ENCODE data around the gene FXYD7. TPM values are rescaled to one million over a fixed set of nuclear protein-coding genes. Genes with fewer than 3 reads are reported as not detected.

The FXYD7 gene
- total and polyA plus RNA-seq, 2 of the 13 experiments (the other 11 are each of a cell fraction or from before 2014, with no cell fraction given): 0.55 TPM; not detected in 1

- no peak for TF ChIP-seq CREB3 (CRISPR knock-in tag; IDR thresholded peaks at IDR 0.05)
Observed at GRCh38 chr19:35125749-35126623, 17.1 kb upstream of the FXYD7 start (continued).

GRCh38 chr19:35126624-35126959 is 16.5 kb upstream of the FXYD7 start:
- Histone ChIP-seq H3K9ac (ENCODE audit: insufficient read depth, low read depth, low read length) (no peak overlapping the region), H3K36me3 (replicated peaks in 1 of 2; ENCODE audit: control insufficient read depth in 1 of 2, insufficient read depth in 2 of 2, low read length in 2 of 2) (no peaks in the 10 kb centered on the region), H3K27ac (ENCODE audit: extremely low read length, insufficient read depth, low read length) (no peak overlapping the region), H3K9me3 (ENCODE audit: low read length) (no peaks in the 10 kb centered on the region), H3K79me2 (ENCODE audit: insufficient read depth, low read length) (no peaks in the 10 kb centered on the region), H4K20me1 (ENCODE audit: insufficient read depth, low read length) (no peaks in the 10 kb centered on the region), H3K4me1 (ENCODE audit: insufficient read depth, low read length) (peaks cover 88% of the 10 kb centered on the region), H3K27me3 (ENCODE audit: control insufficient read depth in 1 of 2, insufficient read depth in 2 of 2, low read length in 2 of 2) (no peaks in the 10 kb centered on the region), H3K4me3 (replicated peaks in 1 of 3; ENCODE audit: insufficient read depth in 1 of 3, low read depth in 2 of 3, low read length in 3 of 3) (no peak overlapping the region), H2AFZ (ENCODE audit: low read length) (no peak overlapping the region), H3K4me2 (ENCODE audit: low read depth, low read length) (no peak overlapping the region)
- FAIRE-seq (no peak), ATAC-seq (no peak), DNase-seq (ENCODE audit: low spot score) (no peak)
- WGBS (ENCODE audit: low lambda C conversion rate): no CpG with 5 or more reads among the region's 20 CpGs
- POLR2A ChIA-PET: no interaction called here
- TF ChIP-seq SMAD1 (CRISPR knock-in tag; IDR thresholded peaks at IDR 0.05; ENCODE audit: borderline replicate concordance, low read depth) (no peak), SP2 (CRISPR knock-in tag; IDR thresholded peaks at IDR 0.05) (no peak), ZNF446 (CRISPR knock-in tag; IDR thresholded peaks at IDR 0.05) (no peak), EED (CRISPR knock-in tag; IDR thresholded peaks at IDR 0.05) (no peak), XRCC5 (optimal IDR thresholded peaks at IDR 0.05; ENCODE audit: low read length) (no peak), ETS1 (CRISPR knock-in tag; IDR thresholded peaks at IDR 0.05) (no peak), SETDB1 (CRISPR knock-in tag; IDR thresholded peaks at IDR 0.05; ENCODE audit: borderline replicate concordance) (no peak), MBNL3 (CRISPR knock-in tag; conservative IDR thresholded peaks at IDR 0.05) (no peak)
- intact Hi-C loops (cut with micrococcal nuclease; ENCODE audit: unreplicated experiment) (no loop called here), in situ Hi-C loops (cut with HindIII; ENCODE audit: extremely low pct_ligation_motif_present, low pct_unique_long_range_greater_than_20kb) (no loop called here)
- CTCF ChIA-PET (ENCODE audit: low intra/inter-chr PET ratio, low total read pairs): no interaction called here
- no TSS peak for BruUV-seq (replicated peaks)

All from HepG2 (cell line).